ENCODE measurements around the gene IGLL1. TPM values are rescaled to one million over a fixed set of nuclear protein-coding genes. Genes with fewer than 3 reads are reported as not detected.

The IGLL1 gene
- polyA plus RNA-seq, 1 of the 3 experiments (the other 2 are of a cell fraction), result not detected

- no peaks in the 10 kb centered on the region for H3K36me3 ChIP-seq (replicated peaks in 1 of 2; ENCODE audit: control insufficient read depth in 1 of 2, insufficient read depth in 2 of 2, low read length in 1 of 2)
- no peak overlapping the region for H3K4me2 ChIP-seq
- H2AFZ ChIP-seq (ENCODE audit: low read depth), result no peak overlapping the region
- H3K4me1 ChIP-seq (ENCODE audit: control insufficient read depth in 1 of 2, insufficient read depth in 2 of 2, low read depth in 1 of 2, low read length in 1 of 2), result peaks cover 0 to 17% of the 10 kb centered on the region in 2 experiments; a peak in 1 of 4 replicates
- DNase-seq, result no peak
- H3K4me3 ChIP-seq (ENCODE audit: low read depth in 2 of 2, low read length in 1 of 2), result no peak overlapping the region
- CTCF ChIA-PET, result interaction anchor here (0.7 to 2.1 kb wide), 5 partner anchors 10 to 132 kb away, joined by 4 to 9 read pairs (median 5); no protein-coding TSS in a partner anchor
- H4K20me1 ChIP-seq (ENCODE audit: insufficient read depth), result no peaks in the 10 kb centered on the region
- no peaks in the 10 kb centered on the region for H3K27me3 ChIP-seq (ENCODE audit: insufficient read depth)
- 0 out of 4 replicates have a peak overlapping the region, but pooled peaks of 1 of the 2 experiments have one; percentile 0 for H3K27ac ChIP-seq (ENCODE audit: low read depth in 2 of 2, low read length in 1 of 2)
- H3K9me2 ChIP-seq, result no peaks in the 10 kb centered on the region
- POLR2A ChIA-PET, result no interaction called here
- 75% methylated on average over 8 of the region's 8 CpGs for WGBS (ENCODE audit: low lambda C conversion rate)
- H3K9me3 ChIP-seq, result no peaks in the 10 kb centered on the region
- no peaks in the 10 kb centered on the region for H3K79me2 ChIP-seq (ENCODE audit: insufficient read depth)
- no peaks in the 10 kb centered on the region for H3F3A ChIP-seq (replicated peaks; ENCODE audit: insufficient read depth)
- H3K9ac ChIP-seq, result no peak overlapping the region
- TF ChIP-seq CHD2 (IDR thresholded peaks at IDR 0.05; ENCODE audit: low read length, partially characterized antibody) (no peak), NFIC (IDR thresholded peaks at IDR 0.05; ENCODE audit: borderline replicate concordance) (no peak), SIN3A (IDR thresholded peaks at IDR 0.05; ENCODE audit: borderline replicate concordance, low read depth, low read length) (no peak), REST (IDR thresholded peaks at IDR 0.05; ENCODE audit: low read depth, low read length) (no peak), MEF2A (IDR thresholded peaks at IDR 0.05; ENCODE audit: borderline replicate concordance, low read depth) (no peak), SMC3 (IDR thresholded peaks at IDR 0.05; ENCODE audit: low read depth, low read length) (no peak), MXI1 (IDR thresholded peaks at IDR 0.05; ENCODE audit: low read depth, low read length) (no peak), POLR2AphosphoS5 (IDR thresholded peaks at IDR 0.05; ENCODE audit: low read depth, low read length) (no peak), EP300 (IDR thresholded peaks at IDR 0.05; ENCODE audit: borderline replicate concordance in 1 of 2, low read depth in 1 of 2, low read length in 1 of 2) (no peak), EZH2phosphoT487 (IDR thresholded peaks at IDR 0.05; ENCODE audit: borderline replicate concordance, low read depth) (no peak), RAD21 (IDR thresholded peaks at IDR 0.05; ENCODE audit: low read length) (no peak), FOXJ3 (CRISPR knock-in tag; IDR thresholded peaks at IDR 0.05) (no peak), ZBTB33 (IDR thresholded peaks at IDR 0.05; ENCODE audit: borderline replicate concordance, low read depth) (no peak), FOXM1 (IDR thresholded peaks at IDR 0.05; ENCODE audit: low read depth) (no peak), USF1 (IDR thresholded peaks at IDR 0.05; ENCODE audit: borderline replicate concordance, low read depth) (no peak), YY1 (IDR thresholded peaks at IDR 0.05; ENCODE audit: low read depth) (no peak), JUND (IDR thresholded peaks at IDR 0.05) (no peak), FOSL2 (IDR thresholded peaks at IDR 0.05; ENCODE audit: borderline replicate concordance, low read depth) (no peak)
- TF ChIP-seq, protein P1, sequence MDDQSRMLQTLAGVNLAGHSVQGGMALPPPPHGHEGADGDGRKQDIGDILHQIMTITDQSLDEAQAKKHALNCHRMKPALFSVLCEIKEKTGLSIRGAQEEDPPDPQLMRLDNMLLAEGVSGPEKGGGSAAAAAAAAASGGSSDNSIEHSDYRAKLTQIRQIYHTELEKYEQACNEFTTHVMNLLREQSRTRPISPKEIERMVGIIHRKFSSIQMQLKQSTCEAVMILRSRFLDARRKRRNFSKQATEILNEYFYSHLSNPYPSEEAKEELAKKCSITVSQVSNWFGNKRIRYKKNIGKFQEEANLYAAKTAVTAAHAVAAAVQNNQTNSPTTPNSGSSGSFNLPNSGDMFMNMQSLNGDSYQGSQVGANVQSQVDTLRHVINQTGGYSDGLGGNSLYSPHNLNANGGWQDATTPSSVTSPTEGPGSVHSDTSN (IDR thresholded peaks at IDR 0.05), result no peak
- TF ChIP-seq, protein P2, sequence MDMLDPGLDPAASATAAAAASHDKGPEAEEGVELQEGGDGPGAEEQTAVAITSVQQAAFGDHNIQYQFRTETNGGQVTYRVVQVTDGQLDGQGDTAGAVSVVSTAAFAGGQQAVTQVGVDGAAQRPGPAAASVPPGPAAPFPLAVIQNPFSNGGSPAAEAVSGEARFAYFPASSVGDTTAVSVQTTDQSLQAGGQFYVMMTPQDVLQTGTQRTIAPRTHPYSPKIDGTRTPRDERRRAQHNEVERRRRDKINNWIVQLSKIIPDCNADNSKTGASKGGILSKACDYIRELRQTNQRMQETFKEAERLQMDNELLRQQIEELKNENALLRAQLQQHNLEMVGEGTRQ (IDR thresholded peaks at IDR 0.05; ENCODE audit: borderline replicate concordance, low read depth, low read length), result no peak
Measured at GRCh38 chr22:23533771-23534191, 46.3 kb downstream of the IGLL1 start.

Data from SK-N-SH (cell line).